Sigmoid colon (tissue), 7 donors: ENCODE results near the gene FIGLA. TPM values are rescaled to one million over a fixed set of nuclear protein-coding genes. Genes with fewer than 3 reads are reported as not detected.

Source experiments
- DNase-seq: peaks from one replicate; pipeline ENCODE4 v3.0.0-alpha.2; 2019
- H3K27ac ChIP-seq, 4 donors: fragments of 200-600 bp; sonication (generic); one replicate each; pipeline ENCODE4 v1.5.1; 2016 to 2019; ENCODE audit warnings: mild to moderate bottlenecking in 1 of 4
- H3K27me3 ChIP-seq, 3 donors: fragments of 200-600 bp; sonication (generic); one replicate each; pipeline ENCODE4 v1.5.1; 2019; ENCODE audit warnings: mild to moderate bottlenecking in 1 of 3
- H3K36me3 ChIP-seq, 4 donors: fragments of 200-600 bp; sonication (generic); one replicate each; pipeline ENCODE4 v1.5.1; 2016 to 2019
- H3K4me1 ChIP-seq, 4 donors: fragments of 200-600 bp; sonication (generic); one replicate each; pipeline ENCODE4 v1.5.1; 2017 to 2019
- H3K4me3 ChIP-seq, 4 donors: fragments of 200-600 bp; sonication (generic); one replicate each; pipeline ENCODE4 v1.5.1; 2017 to 2019; ENCODE audit warnings: mild to moderate bottlenecking in 2 of 4, moderate library complexity in 1 of 4
- H3K9me3 ChIP-seq, 4 donors: fragments of 200-600 bp in 3 of 4; sonication (generic) in 3 of 4; one replicate each; pipeline versions ENCODE4 v1.5.1 to v1.6.1; 2013 to 2019
- EP300 ChIP-seq, 4 donors: sonication (generic); formaldehyde crosslinking; IDR thresholded peaks; one replicate each; pipeline ENCODE4 v1.6.1; 2017; ENCODE audit warnings: antibody characterized with exemption in 4 of 4
- POLR2A ChIP-seq, 2 donors: fragments of 450-650 bp; IDR thresholded peaks; one replicate each; pipeline ENCODE4 v1.6.1; 2016; ENCODE audit warnings: antibody characterized with exemption in 2 of 2, mild to moderate bottlenecking in 2 of 2, moderate library complexity in 2 of 2
- POLR2AphosphoS5 ChIP-seq, 4 donors: sonication (generic); formaldehyde crosslinking; IDR thresholded peaks; one replicate each; pipeline ENCODE4 v1.6.1; 2017; ENCODE audit warnings: antibody characterized with exemption in 4 of 4
- WGBS, 2 donors: extraction: QIAGEN DNeasy Blood & Tissue Kit; methylation state at CpG; one replicate each; pipeline ENCODE4 v1.1.7; 2013; 5-methylcytosine and 5-hydroxymethylcytosine counted together
- intact Hi-C: fragments of 100-400 bp; cut with DNase I; formaldehyde crosslinking; loops from one replicate; pipeline ENCODE4 v1.15.1; 2023
- polyA plus RNA-seq, 3 donors: library from polyadenylated mRNA; stranded (reverse); fragments of 200-250 nt; gene quantifications; one replicate each; pipeline ENCODE4 v1.2.3, GENCODE V29; 2013
- total RNA-seq, 4 donors: library from RNA; depleted of rRNA; stranded (reverse); fragments of >200 nt; gene quantifications; one replicate each; pipeline ENCODE4 v1.1.0, GENCODE V29; 2016
- TF ChIP-seq, protein P1 (sequence below), 4 experiments: fragments of 450-650 bp in 3 of 4; fragments of 200-600 bp in 1 of 4; IDR thresholded peaks; one replicate each; pipeline ENCODE4 v1.5.1; 2016 to 2019; ENCODE audit warnings: antibody characterized with exemption in 4 of 4, mild to moderate bottlenecking in 3 of 4, moderate library complexity in 2 of 4
- donor health status: healthy with polysubstance abuse.
- donor health status: Bipolar disorder and iron deficiency.
- donor health status: healthy.

The FIGLA gene
- total and polyA plus RNA-seq, 7 donors, result not detected

DNA sequence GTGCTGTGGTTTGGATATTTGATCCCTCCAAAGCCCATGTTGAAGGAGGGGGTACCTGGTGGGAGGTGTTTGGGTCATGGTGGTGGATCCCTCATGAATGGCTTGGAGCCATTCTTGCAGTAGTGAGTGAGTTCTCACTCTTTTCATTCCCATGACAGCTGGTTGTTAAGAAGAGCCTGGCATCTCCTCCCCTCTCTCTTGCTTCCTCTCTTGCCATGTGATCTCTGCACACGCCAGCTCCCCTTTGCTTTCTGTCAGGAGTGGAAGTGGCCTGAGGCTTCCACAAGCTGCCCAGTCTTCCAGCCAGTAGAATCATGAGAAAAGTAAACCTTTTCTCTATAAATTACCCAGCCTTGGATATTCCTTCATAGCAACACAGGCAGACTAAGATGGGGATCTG, 31.0 kb downstream of the FIGLA start:
- Histone ChIP-seq H3K27ac (no peak overlapping the region), H3K4me3 (no peak overlapping the region), H3K4me1 (no peaks in the 10 kb centered on the region), H3K36me3 (no peaks in the 10 kb centered on the region), H3K9me3 (no peaks in the 10 kb centered on the region), H3K27me3 (peaks cover 0 to 35% (median 6%) of the 10 kb centered on the region in 3 donors)
- DNase-seq, result no peak
- intact Hi-C loops, result no loop called here
- WGBS, 2 donors, result 56 to 66% methylated on average over 1 of the region's 1 CpG
- no peak for TF ChIP-seq POLR2A (IDR thresholded peaks at IDR 0.05)
- TF ChIP-seq EP300 (IDR thresholded peaks at IDR 0.05), result no peak
- TF ChIP-seq, protein P1, sequence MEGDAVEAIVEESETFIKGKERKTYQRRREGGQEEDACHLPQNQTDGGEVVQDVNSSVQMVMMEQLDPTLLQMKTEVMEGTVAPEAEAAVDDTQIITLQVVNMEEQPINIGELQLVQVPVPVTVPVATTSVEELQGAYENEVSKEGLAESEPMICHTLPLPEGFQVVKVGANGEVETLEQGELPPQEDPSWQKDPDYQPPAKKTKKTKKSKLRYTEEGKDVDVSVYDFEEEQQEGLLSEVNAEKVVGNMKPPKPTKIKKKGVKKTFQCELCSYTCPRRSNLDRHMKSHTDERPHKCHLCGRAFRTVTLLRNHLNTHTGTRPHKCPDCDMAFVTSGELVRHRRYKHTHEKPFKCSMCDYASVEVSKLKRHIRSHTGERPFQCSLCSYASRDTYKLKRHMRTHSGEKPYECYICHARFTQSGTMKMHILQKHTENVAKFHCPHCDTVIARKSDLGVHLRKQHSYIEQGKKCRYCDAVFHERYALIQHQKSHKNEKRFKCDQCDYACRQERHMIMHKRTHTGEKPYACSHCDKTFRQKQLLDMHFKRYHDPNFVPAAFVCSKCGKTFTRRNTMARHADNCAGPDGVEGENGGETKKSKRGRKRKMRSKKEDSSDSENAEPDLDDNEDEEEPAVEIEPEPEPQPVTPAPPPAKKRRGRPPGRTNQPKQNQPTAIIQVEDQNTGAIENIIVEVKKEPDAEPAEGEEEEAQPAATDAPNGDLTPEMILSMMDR (IDR thresholded peaks at IDR 0.05), result no peak
- no peak for TF ChIP-seq POLR2AphosphoS5 (IDR thresholded peaks at IDR 0.05)

GRCh38 chr2:70757966-70758365, 32.5 kb downstream of the FIGLA start:
- Histone ChIP-seq H3K27me3 (peaks cover 0 to 29% (median 0%) of the 10 kb centered on the region in 3 donors), H3K36me3 (no peaks in the 10 kb centered on the region), H3K4me3 (no peak overlapping the region), H3K4me1 (no peaks in the 10 kb centered on the region), H3K9me3 (no peaks in the 10 kb centered on the region), H3K27ac (no peak overlapping the region)
- DNase-seq, result no peak
- 87 to 92% methylated on average over 7 of the region's 7 CpGs for WGBS, 2 donors
- TF ChIP-seq EP300 (IDR thresholded peaks at IDR 0.05), result no peak
- TF ChIP-seq, protein P1 (IDR thresholded peaks at IDR 0.05), result no peak
- intact Hi-C loops, result no loop called here

DNA sequence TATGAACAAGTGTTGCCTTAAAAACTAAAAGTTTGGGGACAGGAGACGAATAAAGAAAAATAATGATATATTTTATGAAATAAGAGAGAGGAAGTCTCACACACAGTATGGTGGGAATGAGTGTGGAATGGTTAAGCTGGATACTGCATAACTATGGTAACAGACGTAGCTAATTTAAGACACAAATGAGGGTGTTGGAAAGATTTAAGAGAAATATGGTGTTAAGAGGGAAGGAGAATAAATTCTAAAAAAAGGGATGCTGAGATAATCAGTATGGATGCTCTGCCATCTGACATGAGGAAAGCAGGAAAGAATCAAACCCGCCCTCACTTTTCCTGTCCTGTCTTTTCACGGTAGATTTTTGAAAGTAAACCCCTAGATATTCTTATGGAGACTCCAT, 33.1 kb downstream of the FIGLA start:
- H3K27me3 ChIP-seq, result peaks cover 0 to 29% (median 0%) of the 10 kb centered on the region in 3 donors
- no peak overlapping the region for H3K4me3 ChIP-seq
- intact Hi-C loops, result no loop called here
- H3K4me1 ChIP-seq, result no peaks in the 10 kb centered on the region
- H3K9me3 ChIP-seq, result no peaks in the 10 kb centered on the region
- H3K27ac ChIP-seq, result no peak overlapping the region
- no peaks in the 10 kb centered on the region for H3K36me3 ChIP-seq
- WGBS, 2 donors, result 82 to 86% methylated on average over 4 of the region's 4 CpGs
- no peak for DNase-seq
- no peak for TF ChIP-seq POLR2AphosphoS5 (IDR thresholded peaks at IDR 0.05)
- TF ChIP-seq POLR2A (IDR thresholded peaks at IDR 0.05), result no peak
- TF ChIP-seq, protein P1 (IDR thresholded peaks at IDR 0.05), result no peak
- TF ChIP-seq EP300 (IDR thresholded peaks at IDR 0.05), result no peak

DNA sequence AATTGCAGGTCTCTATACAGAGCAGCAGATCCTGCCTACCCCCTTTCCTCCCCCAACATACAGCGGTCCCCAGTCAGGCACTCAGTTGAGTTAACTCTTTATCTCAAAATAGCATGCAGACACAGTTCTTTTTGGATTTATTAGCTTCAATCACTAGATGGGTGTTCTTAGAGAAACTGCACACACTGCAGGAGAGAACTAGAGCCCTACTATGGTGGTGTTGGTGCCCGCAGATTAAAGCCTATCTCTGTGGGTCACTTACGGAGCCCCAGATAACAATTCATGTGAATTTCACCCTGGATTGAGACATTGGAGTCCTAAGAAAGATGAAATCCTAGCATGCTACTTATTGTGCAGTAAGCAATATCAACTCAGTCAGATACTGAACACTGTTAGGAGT, 34.3 kb downstream of the FIGLA start:
- DNase-seq, result no peak
- TF ChIP-seq POLR2AphosphoS5 (IDR thresholded peaks at IDR 0.05) (no peak), POLR2A (IDR thresholded peaks at IDR 0.05) (no peak), EP300 (IDR thresholded peaks at IDR 0.05) (no peak)
- TF ChIP-seq, protein P1 (IDR thresholded peaks at IDR 0.05), result no peak
- H3K4me3 ChIP-seq, result no peak overlapping the region
- no peaks in the 10 kb centered on the region for H3K4me1 ChIP-seq
- H3K36me3 ChIP-seq, result no peaks in the 10 kb centered on the region
- H3K9me3 ChIP-seq, result no peaks in the 10 kb centered on the region
- 94 to 95% methylated on average over 3 of the region's 3 CpGs for WGBS, 2 donors
- H3K27me3 ChIP-seq, result peaks cover 0 to 24% (median 0%) of the 10 kb centered on the region in 3 donors
- no peak overlapping the region for H3K27ac ChIP-seq
- intact Hi-C loops, result no loop called here

DNA sequence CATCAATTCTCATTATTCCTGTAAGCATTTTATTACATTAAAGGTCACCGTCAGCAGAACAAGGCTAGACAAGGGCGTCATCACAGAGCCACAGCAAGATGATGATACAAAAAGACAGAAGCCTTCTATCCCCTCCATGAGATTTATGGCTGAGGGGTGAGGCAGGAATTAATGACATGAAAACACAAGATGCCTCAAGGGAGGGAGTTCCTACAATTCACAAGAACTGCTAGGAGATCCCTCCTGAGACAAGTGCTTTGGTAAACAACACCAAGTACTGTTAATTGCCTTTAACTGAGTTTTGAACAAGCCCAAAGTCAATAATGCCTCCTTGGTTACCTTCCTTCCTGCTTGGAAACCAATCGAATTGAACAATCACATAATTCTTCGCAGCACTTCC, 36.5 kb downstream of the FIGLA start:
- WGBS, 2 donors, result 31 to 61% methylated on average over 4 of the region's 4 CpGs
- TF ChIP-seq, protein P1 (IDR thresholded peaks at IDR 0.05), result no peak
- TF ChIP-seq POLR2AphosphoS5 (IDR thresholded peaks at IDR 0.05) (no peak), POLR2A (IDR thresholded peaks at IDR 0.05) (no peak), EP300 (IDR thresholded peaks at IDR 0.05) (no peak)

More for the DNA sequence above, 36.5 kb downstream of the FIGLA start:
- Histone ChIP-seq H3K9me3 (no peaks in the 10 kb centered on the region), H3K27ac (no peak overlapping the region), H3K4me3 (no peak overlapping the region), H3K27me3 (peaks cover 0 to 24% (median 0%) of the 10 kb centered on the region in 3 donors), H3K4me1 (no peaks in the 10 kb centered on the region), H3K36me3 (no peaks in the 10 kb centered on the region)
- intact Hi-C loops, result no loop called here
- DNase-seq, result no peak
